ENCODE measurements around the gene MUC12. TPM values are rescaled to one million over a fixed set of nuclear protein-coding genes. Genes with fewer than 3 reads are reported as not detected.
"Not testable (repeated sequence)": the region's sequence is repeated elsewhere in the genome, so short reads cannot be mapped to it uniquely, and the experiment has no call there.

Gene MUC12
- total RNA-seq, 4 donors from 2014 or later: not detected

DNA sequence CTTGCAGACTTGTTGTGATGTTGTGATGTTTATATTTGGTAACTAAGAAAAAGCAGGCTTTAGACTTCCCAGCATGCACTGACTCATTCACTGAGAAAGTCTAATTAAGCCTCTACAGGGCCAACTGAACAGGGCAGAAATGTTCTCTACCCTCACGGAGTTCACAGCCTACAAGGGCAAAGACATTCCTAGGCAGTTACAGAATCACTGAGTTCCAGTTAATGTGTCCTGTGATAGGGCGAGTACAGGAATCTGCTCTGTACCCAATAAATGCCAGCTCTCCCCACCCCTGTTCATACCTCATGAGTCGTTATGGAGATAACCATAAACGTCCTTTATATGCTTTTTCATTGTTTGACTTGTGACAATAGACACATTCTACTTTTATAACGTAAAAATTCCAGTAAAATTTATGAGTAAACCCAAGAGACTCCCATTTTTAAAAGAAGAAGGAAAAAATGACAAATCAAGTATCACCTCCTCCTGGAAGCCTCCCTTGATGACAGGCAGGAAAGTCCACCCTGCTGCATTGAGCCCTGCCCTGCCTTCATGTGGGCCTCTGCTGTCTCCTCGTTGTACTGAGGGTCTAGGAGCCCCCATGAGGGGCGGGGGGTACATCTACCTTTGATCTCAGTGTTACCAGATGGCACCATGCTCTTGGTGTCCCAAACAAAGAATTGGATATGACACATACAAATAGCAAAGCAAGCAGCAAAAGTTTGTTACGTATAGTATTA lies 14.3 kb downstream of the MUC12 start:
- H3K4me3 ChIP-seq: no peak overlapping the region
- no peaks in the 10 kb centered on the region for H3K9me3 ChIP-seq
- H3K4me1 ChIP-seq: no peaks in the 10 kb centered on the region
- 45% methylated on average over 8 of the region's 8 CpGs for WGBS
- peaks cover 4% of the 10 kb centered on the region for H3K27me3 ChIP-seq
- no peak for DNase-seq (ENCODE audit: low spot score in 2 of 2)
- H3K36me3 ChIP-seq: no peaks in the 10 kb centered on the region
- TF ChIP-seq POLR2AphosphoS5 (IDR thresholded peaks at IDR 0.05): no peak
- no peak for TF ChIP-seq EP300 (IDR thresholded peaks at IDR 0.05)
- TF ChIP-seq, protein P1, sequence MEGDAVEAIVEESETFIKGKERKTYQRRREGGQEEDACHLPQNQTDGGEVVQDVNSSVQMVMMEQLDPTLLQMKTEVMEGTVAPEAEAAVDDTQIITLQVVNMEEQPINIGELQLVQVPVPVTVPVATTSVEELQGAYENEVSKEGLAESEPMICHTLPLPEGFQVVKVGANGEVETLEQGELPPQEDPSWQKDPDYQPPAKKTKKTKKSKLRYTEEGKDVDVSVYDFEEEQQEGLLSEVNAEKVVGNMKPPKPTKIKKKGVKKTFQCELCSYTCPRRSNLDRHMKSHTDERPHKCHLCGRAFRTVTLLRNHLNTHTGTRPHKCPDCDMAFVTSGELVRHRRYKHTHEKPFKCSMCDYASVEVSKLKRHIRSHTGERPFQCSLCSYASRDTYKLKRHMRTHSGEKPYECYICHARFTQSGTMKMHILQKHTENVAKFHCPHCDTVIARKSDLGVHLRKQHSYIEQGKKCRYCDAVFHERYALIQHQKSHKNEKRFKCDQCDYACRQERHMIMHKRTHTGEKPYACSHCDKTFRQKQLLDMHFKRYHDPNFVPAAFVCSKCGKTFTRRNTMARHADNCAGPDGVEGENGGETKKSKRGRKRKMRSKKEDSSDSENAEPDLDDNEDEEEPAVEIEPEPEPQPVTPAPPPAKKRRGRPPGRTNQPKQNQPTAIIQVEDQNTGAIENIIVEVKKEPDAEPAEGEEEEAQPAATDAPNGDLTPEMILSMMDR (IDR thresholded peaks at IDR 0.05): no peak
- TF ChIP-seq POLR2A (IDR thresholded peaks at IDR 0.05): no peak
- H3K27ac ChIP-seq: no peak overlapping the region

DNA sequence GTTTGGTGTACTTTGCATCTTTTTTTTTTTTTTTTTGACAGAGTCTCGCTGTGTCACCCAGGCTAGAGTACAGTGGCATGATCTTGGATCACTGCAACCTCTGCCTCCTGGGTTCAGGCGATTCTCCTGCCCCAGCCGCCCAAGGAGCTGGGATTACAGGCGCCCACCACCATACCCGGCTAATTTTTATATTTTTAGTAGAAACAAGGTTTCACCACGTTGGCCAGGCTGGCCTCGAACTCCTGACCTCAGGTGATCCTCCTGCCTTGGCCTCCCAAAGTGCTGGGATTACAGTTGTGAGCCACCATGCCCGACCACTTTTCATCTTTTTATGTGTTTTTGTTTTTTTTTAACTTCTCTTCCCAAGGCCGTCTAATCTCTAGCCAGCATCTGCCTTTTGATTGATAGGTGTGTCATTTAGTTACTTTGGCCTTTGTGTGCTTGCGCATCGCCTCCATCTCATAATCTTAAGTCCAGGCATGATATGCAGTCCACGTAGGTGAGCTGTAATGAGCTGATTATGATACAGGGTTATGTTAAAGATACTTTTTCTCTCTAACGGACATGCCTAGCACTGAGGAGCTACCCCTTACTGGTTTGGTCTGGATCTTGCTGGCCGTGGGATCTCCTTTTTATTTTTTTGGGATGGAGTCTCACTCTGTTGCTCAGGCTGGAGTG lies 15.0 kb downstream of the MUC12 start:
- WGBS: 75% methylated on average over 14 of the region's 14 CpGs
- H3K27ac ChIP-seq; H3K4me3 ChIP-seq; DNase-seq (ENCODE audit: low spot score in 2 of 2); H3K9me3 ChIP-seq; H3K4me1 ChIP-seq; H3K27me3 ChIP-seq; H3K36me3 ChIP-seq: not testable (repeated sequence)

DNA sequence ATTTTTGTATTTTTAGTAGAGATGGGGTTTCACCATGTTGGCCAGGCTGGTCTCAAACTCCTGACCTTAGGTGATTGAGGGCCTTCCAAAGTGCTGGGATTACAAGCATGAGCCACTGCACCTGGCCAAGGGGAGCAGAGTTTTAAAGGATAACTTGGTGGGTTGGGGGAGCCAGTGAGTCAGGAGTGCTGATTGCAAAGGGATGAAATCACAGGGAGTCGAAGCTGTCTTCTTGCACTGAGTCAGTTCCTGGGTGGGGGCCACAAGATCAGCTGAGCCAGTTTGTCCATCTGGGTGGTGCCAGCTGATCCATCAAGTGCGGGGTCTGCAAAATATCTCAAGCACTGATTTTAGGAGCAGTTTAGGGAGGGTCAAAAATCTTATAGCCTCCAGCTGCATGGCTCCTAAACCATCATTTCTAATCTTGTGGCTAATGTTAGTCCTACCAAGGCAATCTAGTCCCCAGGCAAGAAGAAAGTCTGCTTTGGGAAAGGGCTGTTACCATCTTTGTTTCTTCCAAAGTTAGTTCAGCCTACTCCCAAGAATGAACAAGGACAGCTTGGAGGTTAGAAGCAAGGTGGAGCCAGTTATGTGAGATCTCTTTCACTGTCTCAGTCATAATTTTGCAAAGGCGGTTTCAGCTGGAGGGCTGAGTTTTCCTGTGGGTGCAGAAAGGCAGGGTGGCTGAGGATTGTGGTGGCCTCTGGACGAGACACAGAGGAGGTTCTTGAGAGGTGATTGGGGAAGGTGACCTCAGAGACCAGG lies 15.8 kb downstream of the MUC12 start:
- WGBS: 79% methylated on average over 4 of the region's 4 CpGs
- H3K9me3 ChIP-seq; H3K27ac ChIP-seq; H3K4me1 ChIP-seq; DNase-seq (ENCODE audit: low spot score in 2 of 2); H3K36me3 ChIP-seq; H3K4me3 ChIP-seq; H3K27me3 ChIP-seq: not testable (repeated sequence)

DNA sequence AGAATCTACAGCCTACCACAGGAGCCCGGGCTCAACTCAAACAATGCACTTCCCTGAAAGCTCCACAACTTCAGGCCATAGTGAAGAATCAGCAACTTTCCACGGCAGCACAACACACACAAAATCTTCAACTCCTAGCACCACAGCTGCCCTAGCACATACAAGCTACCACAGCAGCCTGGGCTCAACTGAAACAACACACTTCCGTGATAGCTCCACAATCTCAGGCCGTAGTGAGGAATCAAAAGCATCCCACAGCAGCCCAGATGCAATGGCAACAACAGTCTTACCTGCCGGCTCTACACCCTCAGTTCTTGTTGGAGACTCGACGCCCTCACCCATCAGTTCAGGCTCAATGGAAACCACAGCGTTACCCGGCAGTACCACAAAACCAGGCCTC lies 22.3 kb downstream of the MUC12 start:
- 88% methylated on average over 9 of the region's 9 CpGs for WGBS
- H3K36me3 ChIP-seq: no peaks in the 10 kb centered on the region
- H3K27ac ChIP-seq: no peak overlapping the region
- H3K27me3 ChIP-seq: no peaks in the 10 kb centered on the region
- TF ChIP-seq POLR2AphosphoS5 (IDR thresholded peaks at IDR 0.05) (no peak), POLR2A (IDR thresholded peaks at IDR 0.05) (no peak)
- TF ChIP-seq, protein P1 (IDR thresholded peaks at IDR 0.05): no peak
- no peak for DNase-seq (ENCODE audit: low spot score in 2 of 2)
- H3K9me3 ChIP-seq: no peaks in the 10 kb centered on the region
- H3K4me1 ChIP-seq: no peaks in the 10 kb centered on the region
- H3K4me3 ChIP-seq: no peak overlapping the region

DNA sequence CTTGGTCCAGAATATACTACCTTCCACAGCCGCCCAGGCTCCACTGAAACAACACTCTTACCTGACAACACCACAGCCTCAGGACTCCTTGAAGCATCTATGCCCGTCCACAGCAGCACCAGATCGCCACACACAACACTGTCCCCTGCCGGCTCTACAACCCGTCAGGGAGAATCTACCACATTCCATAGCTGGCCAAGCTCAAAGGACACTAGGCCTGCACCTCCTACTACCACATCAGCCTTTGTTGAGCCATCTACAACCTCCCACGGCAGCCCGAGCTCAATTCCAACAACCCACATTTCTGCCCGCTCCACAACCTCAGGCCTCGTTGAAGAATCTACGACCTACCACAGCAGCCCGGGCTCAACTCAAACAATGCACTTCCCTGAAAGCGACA lies 22.9 kb downstream of the MUC12 start:
- H3K4me1 ChIP-seq; H3K27ac ChIP-seq; H3K27me3 ChIP-seq; H3K9me3 ChIP-seq; DNase-seq (ENCODE audit: low spot score in 2 of 2); H3K36me3 ChIP-seq; H3K4me3 ChIP-seq: not testable (repeated sequence)
- 90% methylated on average over 12 of the region's 12 CpGs for WGBS

DNA sequence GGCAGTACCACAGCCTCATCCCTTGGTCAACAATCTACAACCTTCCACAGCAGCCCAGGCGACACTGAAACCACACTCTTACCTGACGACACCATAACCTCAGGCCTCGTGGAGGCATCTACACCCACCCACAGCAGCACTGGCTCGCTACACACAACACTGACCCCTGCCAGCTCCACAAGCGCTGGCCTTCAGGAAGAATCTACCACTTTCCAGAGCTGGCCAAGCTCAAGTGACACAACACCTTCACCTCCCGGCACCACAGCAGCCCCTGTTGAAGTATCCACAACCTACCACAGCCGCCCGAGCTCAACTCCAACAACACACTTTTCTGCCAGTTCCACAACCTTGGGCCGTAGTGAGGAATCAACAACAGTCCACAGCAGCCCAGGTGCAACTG lies 25.3 kb downstream of the MUC12 start:
- H3K27me3 ChIP-seq; H3K4me1 ChIP-seq; H3K9me3 ChIP-seq; DNase-seq (ENCODE audit: low spot score in 2 of 2); H3K36me3 ChIP-seq; H3K27ac ChIP-seq; H3K4me3 ChIP-seq: not testable (repeated sequence)
- WGBS: no CpG with 5 or more reads among the region's 9 CpGs

DNA sequence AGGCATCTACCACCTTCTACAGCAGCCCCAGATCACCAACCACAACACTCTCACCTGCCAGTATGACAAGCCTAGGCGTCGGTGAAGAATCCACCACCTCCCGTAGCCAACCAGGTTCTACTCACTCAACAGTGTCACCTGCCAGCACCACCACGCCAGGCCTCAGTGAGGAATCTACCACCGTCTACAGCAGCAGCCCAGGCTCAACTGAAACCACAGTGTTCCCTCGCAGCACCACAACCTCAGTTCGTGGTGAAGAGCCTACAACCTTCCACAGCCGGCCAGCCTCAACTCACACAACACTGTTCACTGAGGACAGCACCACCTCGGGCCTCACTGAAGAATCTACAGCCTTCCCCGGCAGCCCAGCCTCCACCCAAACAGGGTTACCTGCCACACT lies 29.2 kb downstream of the MUC12 start:
- 85% methylated on average over 5 of the region's 10 CpGs for WGBS
- not testable (repeated sequence) for H3K27ac ChIP-seq; H3K9me3 ChIP-seq; H3K27me3 ChIP-seq; H3K4me3 ChIP-seq; DNase-seq (ENCODE audit: low spot score in 2 of 2); H3K36me3 ChIP-seq; H3K4me1 ChIP-seq

DNA sequence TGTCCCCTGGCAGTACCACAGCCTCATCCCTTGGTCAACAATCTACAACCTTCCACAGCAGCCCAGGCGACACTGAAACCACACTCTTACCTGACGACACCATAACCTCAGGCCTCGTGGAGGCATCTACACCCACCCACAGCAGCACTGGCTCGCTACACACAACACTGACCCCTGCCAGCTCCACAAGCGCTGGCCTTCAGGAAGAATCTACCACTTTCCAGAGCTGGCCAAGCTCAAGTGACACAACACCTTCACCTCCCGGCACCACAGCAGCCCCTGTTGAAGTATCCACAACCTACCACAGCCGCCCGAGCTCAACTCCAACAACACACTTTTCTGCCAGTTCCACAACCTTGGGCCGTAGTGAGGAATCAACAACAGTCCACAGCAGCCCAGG lies 30.0 kb downstream of the MUC12 start:
- not testable (repeated sequence) for H3K9me3 ChIP-seq; H3K36me3 ChIP-seq; DNase-seq (ENCODE audit: low spot score in 2 of 2); H3K4me1 ChIP-seq; H3K27me3 ChIP-seq; H3K27ac ChIP-seq; H3K4me3 ChIP-seq
- WGBS: no CpG with 5 or more reads among the region's 9 CpGs

DNA sequence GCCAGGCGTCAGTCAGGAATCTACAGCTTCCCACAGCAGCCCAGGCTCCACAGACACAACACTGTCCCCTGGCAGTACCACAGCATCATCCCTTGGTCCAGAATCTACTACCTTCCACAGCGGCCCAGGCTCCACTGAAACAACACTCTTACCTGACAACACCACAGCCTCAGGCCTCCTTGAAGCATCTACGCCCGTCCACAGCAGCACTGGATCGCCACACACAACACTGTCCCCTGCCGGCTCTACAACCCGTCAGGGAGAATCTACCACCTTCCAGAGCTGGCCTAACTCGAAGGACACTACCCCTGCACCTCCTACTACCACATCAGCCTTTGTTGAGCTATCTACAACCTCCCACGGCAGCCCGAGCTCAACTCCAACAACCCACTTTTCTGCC lies 30.7 kb downstream of the MUC12 start:
- not testable (repeated sequence) for H3K36me3 ChIP-seq; H3K9me3 ChIP-seq; H3K4me1 ChIP-seq; H3K27ac ChIP-seq; H3K4me3 ChIP-seq; H3K27me3 ChIP-seq; DNase-seq (ENCODE audit: low spot score in 2 of 2)
- 82% methylated on average over 9 of the region's 10 CpGs for WGBS

DNA sequence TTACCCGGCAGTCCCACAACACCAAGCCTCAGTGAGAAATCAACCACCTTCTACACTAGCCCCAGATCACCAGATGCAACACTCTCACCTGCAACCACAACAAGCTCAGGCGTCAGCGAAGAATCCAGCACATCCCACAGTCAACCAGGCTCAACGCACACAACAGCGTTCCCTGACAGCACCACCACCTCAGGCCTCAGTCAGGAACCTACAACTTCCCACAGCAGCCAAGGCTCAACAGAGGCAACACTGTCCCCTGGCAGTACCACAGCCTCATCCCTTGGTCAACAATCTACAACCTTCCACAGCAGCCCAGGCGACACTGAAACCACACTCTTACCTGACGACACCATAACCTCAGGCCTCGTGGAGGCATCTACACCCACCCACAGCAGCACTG lies 33.0 kb downstream of the MUC12 start:
- DNase-seq (ENCODE audit: low spot score in 2 of 2); H3K27me3 ChIP-seq; H3K27ac ChIP-seq; H3K9me3 ChIP-seq; H3K4me1 ChIP-seq; H3K4me3 ChIP-seq; H3K36me3 ChIP-seq: not testable (repeated sequence)
- WGBS: no CpG with 5 or more reads among the region's 8 CpGs

DNA sequence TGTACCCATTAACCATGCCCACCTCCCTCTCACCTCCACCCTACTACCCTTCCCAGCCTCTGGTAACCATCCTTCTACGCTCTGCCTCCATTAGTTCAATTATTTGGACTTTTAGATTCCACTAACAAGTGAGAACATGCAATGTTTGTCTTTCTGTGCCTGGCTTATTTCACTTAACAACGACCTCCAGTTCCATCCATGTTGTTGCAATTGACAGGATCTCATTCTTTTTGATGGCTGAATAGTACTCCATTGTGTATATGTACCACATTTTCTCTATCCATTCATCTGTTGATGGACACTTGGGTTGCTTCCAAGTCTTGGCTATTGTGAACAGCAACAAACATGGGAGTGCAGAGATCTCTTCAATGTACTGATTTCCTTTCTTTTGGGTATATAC lies 38.0 kb downstream of the MUC12 start:
- DNase-seq (ENCODE audit: low spot score in 2 of 2); H3K4me1 ChIP-seq; H3K27ac ChIP-seq; H3K27me3 ChIP-seq; H3K9me3 ChIP-seq; H3K36me3 ChIP-seq; H3K4me3 ChIP-seq: not testable (repeated sequence)
- WGBS: 69% methylated on average over 2 of the region's 2 CpGs
